HG02973 (cell line): ENCODE results near the gene CPED1.
"Not testable (repeated sequence)": the region's sequence is repeated elsewhere in the genome, so short reads cannot be mapped to it uniquely, and the experiment has no call there.

Source experiments
- ATAC-seq: cut with Tn5 transposase; IDR thresholded peaks from one replicate; pipeline ENCODE4 v1.9.1; 2021; ENCODE audit warnings: moderate library complexity; ENCODE audit not compliant: unreplicated experiment

Gene CPED1

GRCh38 chr7:121036776-121037175 lies 48.3 kb downstream of the CPED1 start:
- not testable (repeated sequence) for ATAC-seq

- ATAC-seq, result not testable (repeated sequence)
Observed at GRCh38 chr7:121037329-121037728, 48.8 kb downstream of the CPED1 start.

GRCh38 chr7:121037957-121038716 lies 49.6 kb downstream of the CPED1 start:
- ATAC-seq, result no peak

GRCh38 chr7:121038717-121039509 lies 50.4 kb downstream of the CPED1 start:
- ATAC-seq, result no peak

GRCh38 chr7:121039510-121039822 lies 51.0 kb downstream of the CPED1 start:
- ATAC-seq, result no peak

- ATAC-seq, result no peak
Observed at GRCh38 chr7:121039994-121040393, 51.5 kb downstream of the CPED1 start.

- no peak for ATAC-seq
Observed at GRCh38 chr7:121041516-121042148, 53.1 kb downstream of the CPED1 start.

GRCh38 chr7:121042195-121042594 lies 53.7 kb downstream of the CPED1 start:
- no peak for ATAC-seq

- ATAC-seq, result no peak
Observed at GRCh38 chr7:121042899-121043298, 54.4 kb downstream of the CPED1 start.

GRCh38 chr7:121043314-121044234 lies 55.1 kb downstream of the CPED1 start:
- ATAC-seq, result no peak

GRCh38 chr7:121045090-121045489 lies 56.6 kb downstream of the CPED1 start:
- no peak for ATAC-seq

GRCh38 chr7:121046009-121046408 lies 57.5 kb downstream of the CPED1 start:
- ATAC-seq, result no peak

- no peak for ATAC-seq
Observed at GRCh38 chr7:121046893-121047468, 58.5 kb downstream of the CPED1 start.

GRCh38 chr7:121048195-121048594 lies 59.7 kb downstream of the CPED1 start:
- ATAC-seq, result no peak

GRCh38 chr7:121049028-121049791 lies 60.7 kb downstream of the CPED1 start:
- no peak for ATAC-seq

GRCh38 chr7:121049897-121050296 lies 61.4 kb downstream of the CPED1 start:
- no peak for ATAC-seq

GRCh38 chr7:121053219-121053618 lies 64.7 kb downstream of the CPED1 start:
- ATAC-seq, result no peak

- no peak for ATAC-seq
Observed at GRCh38 chr7:121054925-121055324, 66.4 kb downstream of the CPED1 start.

GRCh38 chr7:121057878-121058277 lies 69.4 kb downstream of the CPED1 start:
- ATAC-seq, result no peak

GRCh38 chr7:121058975-121059374 lies 70.5 kb downstream of the CPED1 start:
- ATAC-seq, result no peak
